OCI-LY1 (cell line): Measurements from ENCODE around the gene CFD.
"Not testable (repeated sequence)": the region's sequence is repeated elsewhere in the genome, so short reads cannot be mapped to it uniquely, and the experiment has no call there.

Experiments
- H2AFZ ChIP-seq: fragments of 200-600 bp; sonication (generic), shearing (Covaris generic); 2 replicates; pipeline ENCODE4 v1.6.0; 2014; ENCODE audit warnings: antibody characterized with exemption, mild to moderate bottlenecking, low read length
- H3F3A ChIP-seq: fragments of 200-600 bp; sonication (generic), shearing (Covaris generic); 2 replicates; pipeline ENCODE4 v1.6.0; 2014; ENCODE audit warnings: mild to moderate bottlenecking, antibody characterized with exemption, low read length, moderate library complexity; ENCODE audit not compliant: insufficient read depth
- H3K27ac ChIP-seq: fragments of 200-600 bp; sonication (generic); 2 replicates; pipeline ENCODE4 v1.5.1; 2014; ENCODE audit warnings: low read length, mixed run types, mild to moderate bottlenecking, low read depth; ENCODE audit not compliant: poor library complexity, severe bottlenecking
- H3K27me3 ChIP-seq: fragments of 200-600 bp; sonication (generic); 2 replicates; pipeline ENCODE4 v1.6.0; 2014; ENCODE audit warnings: antibody characterized with exemption, mild to moderate bottlenecking, low read length, moderate library complexity; ENCODE audit not compliant: insufficient read depth
- H3K36me3 ChIP-seq: fragments of 200-600 bp; sonication (generic); 2 replicates; pipeline ENCODE4 v1.6.1; 2014; ENCODE audit warnings: mild to moderate bottlenecking, antibody characterized with exemption, low read length, moderate library complexity, mixed read lengths; ENCODE audit not compliant: insufficient read depth
- H3K4me1 ChIP-seq: fragments of 200-600 bp; sonication (generic); 2 replicates; pipeline ENCODE4 v1.5.1; 2014; ENCODE audit warnings: mild to moderate bottlenecking, low read length, moderate library complexity; ENCODE audit not compliant: insufficient read depth, severe bottlenecking
- H3K4me2 ChIP-seq: fragments of 200-600 bp; sonication (generic), shearing (Covaris generic); 2 replicates; pipeline ENCODE4 v1.6.1; 2014; ENCODE audit warnings: low read length
- H3K4me3 ChIP-seq: fragments of 200-600 bp; sonication (generic); 2 replicates; pipeline ENCODE4 v1.5.1; 2014; ENCODE audit warnings: low read length, low read depth, mild to moderate bottlenecking, mixed read lengths; ENCODE audit not compliant: poor library complexity, severe bottlenecking
- H3K79me2 ChIP-seq: fragments of 200-600 bp; shearing (Covaris generic); 2 replicates; pipeline ENCODE4 v1.6.1; 2016; ENCODE audit warnings: mixed run types, low read length, mixed read lengths; ENCODE audit not compliant: insufficient read depth
- H3K9ac ChIP-seq: fragments of 200-600 bp; sonication (generic), shearing (Covaris generic); 2 replicates; pipeline ENCODE4 v1.6.1; 2014; ENCODE audit warnings: mild to moderate bottlenecking, low read length, mixed read lengths
- H3K9me2 ChIP-seq: fragments of 200-600 bp; sonication (generic), shearing (Covaris generic); 2 replicates; pipeline ENCODE4 v1.6.1; 2014; ENCODE audit warnings: low read depth, mild to moderate bottlenecking, low read length, mixed read lengths
- H3K9me3 ChIP-seq: fragments of 200-600 bp; shearing (Covaris generic); 2 replicates; pipeline ENCODE4 v1.6.1; 2014; ENCODE audit warnings: low read length, mixed read lengths
- H4K20me1 ChIP-seq: fragments of 200-600 bp; sonication (generic), shearing (Covaris generic); 2 replicates; pipeline ENCODE4 v1.6.0; 2016; ENCODE audit warnings: mild to moderate bottlenecking, low read length; ENCODE audit not compliant: insufficient read depth
- CTCF ChIP-seq: fragments of 200-600 bp; sonication (generic), shearing (Covaris generic); IDR thresholded peaks from 2 replicates; pipeline ENCODE4 v1.5.1; 2017; ENCODE audit warnings: mild to moderate bottlenecking, antibody characterized with exemption, low read length, moderate library complexity, mixed read lengths
- EZH2 ChIP-seq: fragments of 200-600 bp; sonication (generic), shearing (Covaris generic); IDR thresholded peaks from 2 replicates; pipeline ENCODE4 v1.8.0; 2017; ENCODE audit warnings: borderline replicate concordance, mixed run types, mild to moderate bottlenecking, antibody characterized with exemption, low read length, moderate library complexity, mixed read lengths

Gene CFD

GRCh38 chr19:815775-816499, 43.5 kb upstream of the CFD start:
- no peak overlapping the region for H3K9ac ChIP-seq

GRCh38 chr19:816500-816857, 43.0 kb upstream of the CFD start:
- peaks cover 20% of the 10 kb centered on the region for H3K36me3 ChIP-seq
- H3K4me1 ChIP-seq, result no peaks in the 10 kb centered on the region
- TF ChIP-seq EZH2 (no peak), CTCF (no peak)
- H3K9ac ChIP-seq, result no peak overlapping the region
- H3K27ac ChIP-seq, result no peak overlapping the region
- H3K4me2 ChIP-seq, result no peak overlapping the region
- no peak overlapping the region for H2AFZ ChIP-seq
- no peaks in the 10 kb centered on the region for H4K20me1 ChIP-seq
- H3K27me3 ChIP-seq, result no peaks in the 10 kb centered on the region
- no peaks in the 10 kb centered on the region; the same call in 1 of the 2 replicates for H3F3A ChIP-seq
- no peaks in the 10 kb centered on the region for H3K9me3 ChIP-seq
- H3K4me3 ChIP-seq, result no peak overlapping the region
- H3K79me2 ChIP-seq, result no peaks in the 10 kb centered on the region
- H3K9me2 ChIP-seq, result no peaks in the 10 kb centered on the region

More at GRCh38 chr19:815775-816499, 43.5 kb upstream of the CFD start:
- peaks cover 3% of the 10 kb centered on the region; the same call in 1 of the 2 replicates for H3F3A ChIP-seq
- H3K9me3 ChIP-seq, result no peaks in the 10 kb centered on the region
- H3K27me3 ChIP-seq, result no peaks in the 10 kb centered on the region
- no peak overlapping the region for H3K4me2 ChIP-seq
- H3K27ac ChIP-seq, result no peak overlapping the region
- no peaks in the 10 kb centered on the region for H3K9me2 ChIP-seq
- H3K4me3 ChIP-seq, result no peak overlapping the region
- peaks cover 25% of the 10 kb centered on the region for H3K36me3 ChIP-seq
- no peaks in the 10 kb centered on the region for H3K79me2 ChIP-seq
- H2AFZ ChIP-seq, result no peak overlapping the region
- TF ChIP-seq EZH2 (no peak), CTCF (no peak)
- H4K20me1 ChIP-seq, result no peaks in the 10 kb centered on the region
- H3K4me1 ChIP-seq, result no peaks in the 10 kb centered on the region

GRCh38 chr19:820212-820611, 39.3 kb upstream of the CFD start:
- not testable (repeated sequence) for H3K27ac ChIP-seq, H3K4me2 ChIP-seq, H3K27me3 ChIP-seq, H3F3A ChIP-seq, H3K79me2 ChIP-seq, H3K4me3 ChIP-seq, H3K9ac ChIP-seq, H3K9me2 ChIP-seq, H3K4me1 ChIP-seq, H3K36me3 ChIP-seq, H2AFZ ChIP-seq, H3K9me3 ChIP-seq, H4K20me1 ChIP-seq

GRCh38 chr19:821231-821824, 38.1 kb upstream of the CFD start:
- TF ChIP-seq EZH2 (no peak), CTCF (no peak)
- H3K79me2 ChIP-seq, result no peaks in the 10 kb centered on the region
- no peaks in the 10 kb centered on the region for H3K9me2 ChIP-seq
- no peaks in the 10 kb centered on the region for H3K36me3 ChIP-seq
- no peaks in the 10 kb centered on the region for H3K9me3 ChIP-seq
- H3K4me2 ChIP-seq, result no peak overlapping the region
- H3K27me3 ChIP-seq, result peaks cover 4% of the 10 kb centered on the region; the same call in 1 of the 2 replicates
- H3K4me3 ChIP-seq, result no peak overlapping the region
- no peaks in the 10 kb centered on the region for H3K4me1 ChIP-seq
- H3F3A ChIP-seq, result no peaks in the 10 kb centered on the region
- no peak overlapping the region for H3K27ac ChIP-seq
- H3K9ac ChIP-seq, result no peak overlapping the region
- no peaks in the 10 kb centered on the region for H4K20me1 ChIP-seq
- H2AFZ ChIP-seq, result no peak overlapping the region
